WTC11 (cell line): ENCODE data around the gene WEE1. TPM values are rescaled to one million over a fixed set of nuclear protein-coding genes. Genes with fewer than 3 reads are reported as not detected.

ENCODE experiments used
- ATAC-seq: fragments of 200-7000 bp; cut with Tn5 transposase; 2 replicates; pipeline ENCODE4 v1.10.0; 2021; ENCODE audit warnings: mild to moderate bottlenecking, moderate library complexity
- CTCF ChIA-PET: fragments of 300-600 bp; sonication (Branson Sonifier 250); formaldehyde crosslinking; loops from one replicate; lab custom pipeline; 2021; ENCODE audit warnings: antibody characterized with exemption; lab: Charles Lee
- POLR2A ChIA-PET: fragments of 350-600 bp; sonication (Branson Sonifier 250); formaldehyde crosslinking; loops from one replicate; lab custom pipeline; 2021; ENCODE audit warnings: antibody characterized with exemption; lab: Charles Lee
- DNase-seq: peaks from one replicate; pipeline ENCODE4 v3.0.0; 2021; ENCODE audit warnings: low spot score
- H3K27ac Mint-ChIP-seq: 2 replicates; pipeline ENCODE4 v1.8.0; 2021; ENCODE audit warnings: mixed read lengths
- H3K27me3 Mint-ChIP-seq: 2 replicates; pipeline ENCODE4 v1.8.0; 2021; ENCODE audit warnings: low read depth, mild to moderate bottlenecking, moderate library complexity, mixed read lengths
- H3K36me3 Mint-ChIP-seq: 2 replicates; pipeline ENCODE4 v1.8.0; 2021; ENCODE audit warnings: mixed read lengths
- H3K4me1 Mint-ChIP-seq: 2 replicates; pipeline ENCODE4 v1.8.0; 2022; ENCODE audit warnings: mixed read lengths
- H3K4me3 Mint-ChIP-seq: 2 replicates; pipeline ENCODE4 v1.8.0; 2021; ENCODE audit warnings: mild to moderate bottlenecking, moderate library complexity, mixed read lengths
- H3K9me3 Mint-ChIP-seq: 2 replicates; pipeline ENCODE4 v1.8.0; 2021; ENCODE audit warnings: mixed read lengths
- E2F1 ChIP-seq: sonication (generic); formaldehyde crosslinking; IDR thresholded peaks from 2 replicates; pipeline ENCODE4 v1.8.0; 2022; ENCODE audit warnings: mild to moderate bottlenecking, missing genetic modification reagents
- FOXJ3 ChIP-seq: sonication (generic); formaldehyde crosslinking; IDR thresholded peaks from 2 replicates; pipeline ENCODE4 v1.9.0; 2021; ENCODE audit warnings: missing genetic modification reagents, mild to moderate bottlenecking, borderline replicate concordance
- FOXK1 ChIP-seq: sonication (generic); formaldehyde crosslinking; IDR thresholded peaks from 2 replicates; pipeline ENCODE4 v1.8.0; 2022; ENCODE audit warnings: mild to moderate bottlenecking, moderate library complexity, missing genetic modification reagents
- HMGA2 ChIP-seq: fragments of 250-450 bp; sonication (Bioruptor Pico); IDR thresholded peaks from 2 replicates; pipeline ENCODE4 v1.4.0; 2021; ENCODE audit warnings: mild to moderate bottlenecking, moderate library complexity
- JAZF1 ChIP-seq: fragments of 250-450 bp; sonication (Bioruptor Pico); IDR thresholded peaks from 2 replicates; pipeline ENCODE4 v1.9.0; 2021; ENCODE audit warnings: moderate library complexity, mild to moderate bottlenecking, inconsistent platforms
- KAT7 ChIP-seq: sonication (generic); formaldehyde crosslinking; IDR thresholded peaks from 2 replicates; pipeline ENCODE4 v1.8.1; 2023; ENCODE audit warnings: missing genetic modification reagents, mild to moderate bottlenecking, borderline replicate concordance
- MYBL2 ChIP-seq: sonication (generic); formaldehyde crosslinking; IDR thresholded peaks from 2 replicates; pipeline ENCODE4 v1.8.1; 2023; ENCODE audit warnings: mild to moderate bottlenecking, moderate library complexity, missing genetic modification reagents
- NFATC4 ChIP-seq: fragments of 250-450 bp; sonication (Bioruptor Pico); IDR thresholded peaks from 2 replicates; pipeline ENCODE4 v1.9.0; 2021; ENCODE audit warnings: mild to moderate bottlenecking
- SMAD4 ChIP-seq: sonication (generic); formaldehyde crosslinking; IDR thresholded peaks from 2 replicates; pipeline ENCODE4 v1.8.0; 2022; ENCODE audit warnings: mild to moderate bottlenecking, missing genetic modification reagents
- SP1 ChIP-seq: sonication (generic); formaldehyde crosslinking; conservative IDR thresholded peaks from 2 replicates; pipeline ENCODE4 v1.8.1; 2022; ENCODE audit warnings: missing genetic modification reagents
- USF2 ChIP-seq: sonication (generic); formaldehyde crosslinking; IDR thresholded peaks from 2 replicates; pipeline ENCODE4 v1.8.1; 2023; ENCODE audit warnings: mild to moderate bottlenecking, missing genetic modification reagents, moderate library complexity
- ZBTB21 ChIP-seq: sonication (generic); formaldehyde crosslinking; IDR thresholded peaks from 2 replicates; pipeline ENCODE4 v1.8.1; 2023; ENCODE audit warnings: mild to moderate bottlenecking, missing genetic modification reagents, borderline replicate concordance
- ZBTB43 ChIP-seq: sonication (generic); formaldehyde crosslinking; IDR thresholded peaks from 2 replicates; pipeline ENCODE4 v1.8.1; 2023; ENCODE audit warnings: mild to moderate bottlenecking, missing genetic modification reagents
- ZNF121 ChIP-seq: sonication (generic); formaldehyde crosslinking; IDR thresholded peaks from 2 replicates; pipeline ENCODE4 v1.8.0; 2023; ENCODE audit warnings: missing genetic modification reagents
- ZNF263 ChIP-seq: sonication (generic); formaldehyde crosslinking; IDR thresholded peaks from 2 replicates; pipeline ENCODE4 v1.8.1; 2022; ENCODE audit warnings: low read depth, mild to moderate bottlenecking, moderate library complexity, missing genetic modification reagents
- ZNF317 ChIP-seq: sonication (generic); formaldehyde crosslinking; IDR thresholded peaks from 2 replicates; pipeline ENCODE4 v1.8.1; 2023; ENCODE audit warnings: low read depth, mild to moderate bottlenecking, moderate library complexity, missing genetic modification reagents, borderline replicate concordance
- ZNF532 ChIP-seq: fragments of 250-450 bp; sonication (Bioruptor Pico); IDR thresholded peaks from 2 replicates; pipeline ENCODE4 v1.9.0; 2021; ENCODE audit warnings: mild to moderate bottlenecking, borderline replicate concordance
- total RNA-seq: library from RNA; stranded (reverse); gene quantifications from 3 replicates; pipeline ENCODE4 v1.2.3, GENCODE V29; 2021
- TF ChIP-seq, protein P1 (sequence below): sonication (generic); formaldehyde crosslinking; IDR thresholded peaks from 2 replicates; pipeline ENCODE4 v1.8.1; 2022; ENCODE audit warnings: missing genetic modification reagents, borderline replicate concordance
- TF ChIP-seq, protein P2 (sequence below): sonication (generic); formaldehyde crosslinking; IDR thresholded peaks from 2 replicates; pipeline ENCODE4 v1.8.0; 2023; ENCODE audit warnings: mild to moderate bottlenecking, missing genetic modification reagents

The WEE1 gene
- total RNA-seq, 1 experiment from 2014 or later = 109 TPM

GRCh38 chr11:9524001-9524400 lies 49.5 kb upstream of the WEE1 start (continued):
- TF ChIP-seq KAT7 (CRISPR knock-in tag) (no peak), ZNF532 (CRISPR knock-in tag) (no peak), ZBTB21 (no peak), ZBTB43 (CRISPR knock-in tag) (no peak)

- CTCF ChIA-PET = interaction anchor here (0.5 to 4.7 kb wide), 2 partner anchors 10 to 1355 kb away, joined by 3 to 23 read pairs; no protein-coding TSS in a partner anchor
- DNase-seq (no peak), ATAC-seq (no peak)
- peaks cover 25% of the 10 kb centered on the region for H3K4me1 Mint-ChIP-seq
- H3K27ac Mint-ChIP-seq = peak overlapping the region; percentile 23; the same call in 1 of the 2 replicates
- no peaks in the 10 kb centered on the region for H3K27me3 Mint-ChIP-seq
- POLR2A ChIA-PET = no interaction called here
- no peak for TF ChIP-seq E2F1 (CRISPR knock-in tag)
- TF ChIP-seq, protein P1, sequence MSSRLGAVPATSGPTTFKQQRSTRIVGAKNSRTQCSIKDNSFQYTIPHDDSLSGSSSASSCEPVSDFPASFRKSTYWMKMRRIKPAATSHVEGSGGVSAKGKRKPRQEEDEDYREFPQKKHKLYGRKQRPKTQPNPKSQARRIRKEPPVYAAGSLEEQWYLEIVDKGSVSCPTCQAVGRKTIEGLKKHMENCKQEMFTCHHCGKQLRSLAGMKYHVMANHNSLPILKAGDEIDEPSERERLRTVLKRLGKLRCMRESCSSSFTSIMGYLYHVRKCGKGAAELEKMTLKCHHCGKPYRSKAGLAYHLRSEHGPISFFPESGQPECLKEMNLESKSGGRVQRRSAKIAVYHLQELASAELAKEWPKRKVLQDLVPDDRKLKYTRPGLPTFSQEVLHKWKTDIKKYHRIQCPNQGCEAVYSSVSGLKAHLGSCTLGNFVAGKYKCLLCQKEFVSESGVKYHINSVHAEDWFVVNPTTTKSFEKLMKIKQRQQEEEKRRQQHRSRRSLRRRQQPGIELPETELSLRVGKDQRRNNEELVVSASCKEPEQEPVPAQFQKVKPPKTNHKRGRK = no peak
- no peak for TF ChIP-seq USF2 (CRISPR knock-in tag)
- no peak for TF ChIP-seq ZNF317 (CRISPR knock-in tag)
- TF ChIP-seq JAZF1 = no peak
- TF ChIP-seq HMGA2 (CRISPR knock-in tag) = no peak
- no peak for TF ChIP-seq ZNF121 (CRISPR knock-in tag)
- no peak for TF ChIP-seq FOXK1
- TF ChIP-seq, protein P2, sequence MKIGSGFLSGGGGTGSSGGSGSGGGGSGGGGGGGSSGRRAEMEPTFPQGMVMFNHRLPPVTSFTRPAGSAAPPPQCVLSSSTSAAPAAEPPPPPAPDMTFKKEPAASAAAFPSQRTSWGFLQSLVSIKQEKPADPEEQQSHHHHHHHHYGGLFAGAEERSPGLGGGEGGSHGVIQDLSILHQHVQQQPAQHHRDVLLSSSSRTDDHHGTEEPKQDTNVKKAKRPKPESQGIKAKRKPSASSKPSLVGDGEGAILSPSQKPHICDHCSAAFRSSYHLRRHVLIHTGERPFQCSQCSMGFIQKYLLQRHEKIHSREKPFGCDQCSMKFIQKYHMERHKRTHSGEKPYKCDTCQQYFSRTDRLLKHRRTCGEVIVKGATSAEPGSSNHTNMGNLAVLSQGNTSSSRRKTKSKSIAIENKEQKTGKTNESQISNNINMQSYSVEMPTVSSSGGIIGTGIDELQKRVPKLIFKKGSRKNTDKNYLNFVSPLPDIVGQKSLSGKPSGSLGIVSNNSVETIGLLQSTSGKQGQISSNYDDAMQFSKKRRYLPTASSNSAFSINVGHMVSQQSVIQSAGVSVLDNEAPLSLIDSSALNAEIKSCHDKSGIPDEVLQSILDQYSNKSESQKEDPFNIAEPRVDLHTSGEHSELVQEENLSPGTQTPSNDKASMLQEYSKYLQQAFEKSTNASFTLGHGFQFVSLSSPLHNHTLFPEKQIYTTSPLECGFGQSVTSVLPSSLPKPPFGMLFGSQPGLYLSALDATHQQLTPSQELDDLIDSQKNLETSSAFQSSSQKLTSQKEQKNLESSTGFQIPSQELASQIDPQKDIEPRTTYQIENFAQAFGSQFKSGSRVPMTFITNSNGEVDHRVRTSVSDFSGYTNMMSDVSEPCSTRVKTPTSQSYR (CRISPR knock-in tag) = no peak
- no peak for TF ChIP-seq SP1 (CRISPR knock-in tag)
- no peak for TF ChIP-seq NFATC4 (CRISPR knock-in tag)
- TF ChIP-seq ZNF263 (CRISPR knock-in tag) = no peak
- TF ChIP-seq SMAD4 = no peak
- no peak for TF ChIP-seq MYBL2 (CRISPR knock-in tag)
- TF ChIP-seq FOXJ3 (CRISPR knock-in tag) = no peak
- peaks cover 35% of the 10 kb centered on the region for H3K36me3 Mint-ChIP-seq
- H3K4me3 Mint-ChIP-seq = no peak overlapping the region
- no peaks in the 10 kb centered on the region for H3K9me3 Mint-ChIP-seq
Measured at GRCh38 chr11:9525116-9525515, 48.4 kb upstream of the WEE1 start.
